Endothelial cell of umbilical vein (primary cell): Measurements from ENCODE around the gene DHRS12. TPM values are rescaled to one million over a fixed set of nuclear protein-coding genes. Genes with fewer than 3 reads are reported as not detected.

ENCODE experiments used
- BruUV-seq: library from RNA; stranded (reverse); fragments of 400-500 nt; replicated peaks from 2 replicates; lab custom pipeline; 2021; lab: Mats Ljungman, UMichigan
- CTCF ChIA-PET: fragments of 300-600, 350-600 bp; sonication (Branson Sonifier 250); formaldehyde crosslinking; loops from one replicate; lab custom pipeline; 2021; ENCODE audit warnings: antibody characterized with exemption, inconsistent platforms; lab: Charles Lee
- POLR2A ChIA-PET: fragments of 300-600, 350-600 bp; sonication (Branson Sonifier 250); formaldehyde crosslinking; loops from one replicate; lab custom pipeline; 2021; ENCODE audit warnings: antibody characterized with exemption, inconsistent platforms; lab: Charles Lee
- DNase-seq: peaks from one replicate; pipeline ENCODE4 v3.0.0-alpha.2; 2011; ENCODE audit warnings: low read depth, low spot score
- FAIRE-seq: peaks from 2 replicates; lab custom pipeline; 2011; peaks lifted over from hg19 to GRCh38; lab: Jason Lieb, UNC
- H2AFZ ChIP-seq: 2 replicates; pipeline ENCODE4 v1.6.0; 2012; ENCODE audit warnings: low read depth, low read length, control low read depth, inconsistent platforms
- H3K27ac ChIP-seq: 2 replicates; pipeline ENCODE4 v1.5.1; 2011; ENCODE audit warnings: low read depth, mild to moderate bottlenecking, control low read depth, low read length, moderate library complexity; ENCODE audit not compliant: insufficient read depth
- H3K27me3 ChIP-seq, 2 experiments: 2 replicates each; pipeline versions ENCODE4 v1.6.0 to v1.6.1; 2011; ENCODE audit warnings: low read length in 2 of 2, mixed read lengths in 1 of 2; ENCODE audit not compliant: control insufficient read depth in 2 of 2, insufficient read depth in 2 of 2
- H3K36me3 ChIP-seq, 2 experiments: 2 replicates in 1 of 2; 3 replicates in 1 of 2; pipeline ENCODE4 v1.5.1; 2011; ENCODE audit warnings: low read length in 2 of 2, mild to moderate bottlenecking in 1 of 2, moderate library complexity in 1 of 2; ENCODE audit not compliant: control insufficient read depth in 2 of 2, insufficient read depth in 2 of 2; ENCODE audit errors: extremely low read depth in 1 of 2
- H3K4me1 ChIP-seq: 3 replicates; pipeline ENCODE4 v1.5.1; 2011; ENCODE audit warnings: mild to moderate bottlenecking, low read length; ENCODE audit not compliant: control insufficient read depth, insufficient read depth; ENCODE audit errors: extremely low read depth
- H3K4me2 ChIP-seq: 2 replicates; pipeline ENCODE4 v1.6.1; 2011; ENCODE audit warnings: low read length, control low read depth, mixed read lengths; ENCODE audit not compliant: insufficient read depth
- H3K4me3 ChIP-seq, 3 experiments: fragments of 200-600 bp in 1 of 3; sonication (generic), shearing (Covaris generic) in 1 of 3; replicated peaks in 1 of 3; 2 replicates each; pipeline ENCODE4 v1.5.1; 2011 to 2016; ENCODE audit warnings: control low read depth in 3 of 3, low read length in 3 of 3, mild to moderate bottlenecking in 2 of 3, inconsistent platforms in 1 of 3, low read depth in 1 of 3, moderate library complexity in 1 of 3; ENCODE audit not compliant: insufficient read depth in 1 of 3
- H3K79me2 ChIP-seq: 2 replicates; pipeline ENCODE4 v1.6.0; 2012; ENCODE audit warnings: low read length, inconsistent platforms; ENCODE audit not compliant: control insufficient read depth, insufficient read depth
- H3K9ac ChIP-seq: replicated peaks from 2 replicates; pipeline ENCODE3; 2011; ENCODE audit warnings: low read length, control low read depth; ENCODE audit not compliant: insufficient read depth; ENCODE audit errors: extremely low read depth
- H3K9me1 ChIP-seq: replicated peaks from 3 replicates; pipeline ENCODE4 v1.6.0; 2011; ENCODE audit warnings: mild to moderate bottlenecking, low read length; ENCODE audit not compliant: control insufficient read depth, insufficient read depth; ENCODE audit errors: extremely low read depth
- H3K9me3 ChIP-seq: replicated peaks from 2 replicates; pipeline ENCODE4 v1.5.1; 2012; ENCODE audit warnings: low read length, inconsistent platforms; ENCODE audit not compliant: control insufficient read depth, insufficient read depth
- H4K20me1 ChIP-seq: replicated peaks from 2 replicates; pipeline ENCODE3; 2011; ENCODE audit warnings: mild to moderate bottlenecking, low read length; ENCODE audit not compliant: control insufficient read depth, insufficient read depth; ENCODE audit errors: extremely low read depth
- EZH2 ChIP-seq: IDR thresholded peaks from 2 replicates; pipeline ENCODE4 v1.6.1; 2012; ENCODE audit warnings: borderline replicate concordance, low read depth, mild to moderate bottlenecking, moderate library complexity, low read length, inconsistent platforms; ENCODE audit not compliant: severe bottlenecking
- FOS ChIP-seq: IDR thresholded peaks from 2 replicates; pipeline ENCODE4 v1.6.1; 2011; ENCODE audit warnings: mild to moderate bottlenecking, low read length, moderate library complexity, borderline replicate concordance; ENCODE audit not compliant: insufficient read depth
- GATA2 ChIP-seq: IDR thresholded peaks from 2 replicates; pipeline ENCODE4 v1.7.0; 2011; ENCODE audit warnings: low read depth, mild to moderate bottlenecking, moderate library complexity, mixed read lengths, low read length; ENCODE audit not compliant: insufficient read length, insufficient read depth
- JUN ChIP-seq: IDR thresholded peaks from 2 replicates; pipeline ENCODE4 v1.6.1; 2011; ENCODE audit warnings: borderline replicate concordance, low read depth; ENCODE audit not compliant: insufficient read length, insufficient read depth
- MYC ChIP-seq: IDR thresholded peaks from one replicate; pipeline ENCODE4 v1.6.1; 2011; ENCODE audit warnings: mild to moderate bottlenecking, low read depth, low read length
- POLR2A ChIP-seq: IDR thresholded peaks from 2 replicates; pipeline ENCODE4 v1.6.1; 2012; ENCODE audit warnings: low read depth, mild to moderate bottlenecking, control low read depth, low read length
- POLR2AphosphoS5 ChIP-seq: IDR thresholded peaks from 2 replicates; pipeline ENCODE4 v1.6.1; 2012; ENCODE audit warnings: low read depth, mild to moderate bottlenecking, control low read depth, low read length, moderate library complexity; ENCODE audit not compliant: insufficient read depth
- dilution Hi-C: fragments of 300-500 bp; cut with MboI; formaldehyde crosslinking; loops from one replicate; pipeline ENCODE4 v1.15.0; 2019; ENCODE audit warnings: low sequenced_read_pairs; ENCODE audit not compliant: extremely low pct_ligation_motif_present
- intact Hi-C: fragments of 100-400 bp; cut with micrococcal nuclease; formaldehyde crosslinking; loops from one replicate; pipeline ENCODE4 v1.10.0; 2022
- polyA plus RNA-seq, 4 experiments: library from polyadenylated mRNA; depleted of rRNA in 3 of 4; stranded (reverse) in 3 of 4; unstranded in 1 of 4; fragments of >200 nt; gene quantifications; 2 replicates each; pipeline versions ENCODE4 v1.2.1 to v1.2.3, GENCODE V29; 2011 to 2012; ENCODE audit warnings: missing spikeins in 1 of 4
- total RNA-seq: library from RNA; stranded (reverse); gene quantifications from 2 replicates; pipeline ENCODE4 v1.2.3, GENCODE V29; 2021
- TF ChIP-seq, protein P1 (sequence below): IDR thresholded peaks from 2 replicates; pipeline ENCODE4 v1.6.1; 2011; ENCODE audit not compliant: insufficient read depth, insufficient read length
- TF ChIP-seq, protein P2 (sequence below), 2 donors: IDR thresholded peaks; 1 replicate in 1 of 2; 2 replicates in 1 of 2; pipeline ENCODE4 v1.5.1; 2011; ENCODE audit warnings: low read length in 2 of 2, mild to moderate bottlenecking in 2 of 2, moderate library complexity in 2 of 2, control low read depth in 1 of 2, inconsistent platforms in 1 of 2, low read depth in 1 of 2; ENCODE audit not compliant: insufficient read depth in 1 of 2; ENCODE audit errors: extremely low read depth in 1 of 2

The DHRS12 gene
- total and polyA plus RNA-seq, 2 donors (not counting 3 experiments of a cell fraction or from before 2014, with no cell fraction given): 8.9 to 9.1 TPM

DNA sequence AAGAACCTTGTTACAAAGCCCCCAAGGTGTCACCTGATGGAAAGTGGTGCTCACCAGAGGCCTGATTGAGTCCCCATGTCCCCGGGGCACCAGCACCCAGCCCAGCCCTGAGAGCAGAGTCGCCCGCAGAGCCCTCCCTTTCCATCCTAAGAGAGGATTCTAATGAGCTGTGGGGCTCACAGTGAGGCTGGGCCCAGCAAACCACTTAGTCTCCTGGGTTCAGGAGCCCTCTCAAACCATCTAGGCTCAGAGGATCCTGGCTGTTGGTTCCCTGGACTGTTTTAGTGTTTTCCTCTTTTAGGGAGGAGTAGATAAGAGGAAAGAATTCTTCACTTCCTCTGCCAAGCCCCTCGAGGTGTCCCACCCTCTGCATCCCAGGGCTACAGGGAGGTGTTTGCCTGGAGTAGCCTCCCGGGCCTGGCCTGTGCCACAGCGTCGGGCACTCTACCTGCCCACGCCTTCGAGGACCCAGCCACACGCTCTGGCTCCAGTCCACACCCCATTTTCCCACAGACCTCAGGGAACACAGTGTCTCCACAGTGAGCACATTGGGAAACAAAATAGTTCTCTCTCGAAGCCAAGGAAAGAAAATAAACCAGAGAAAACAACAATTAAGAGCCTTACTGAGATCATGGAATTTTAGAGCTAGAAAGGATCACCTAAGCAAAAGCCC lies 34.4 kb downstream of the DHRS12 start:
- Histone ChIP-seq H3K27me3 (peaks cover 0 to 2% of the 10 kb centered on the region in 2 experiments), H3K9me3 (no peaks in the 10 kb centered on the region), H3K36me3 (no peaks in the 10 kb centered on the region), H2AFZ (no peak overlapping the region), H3K4me2 (no peak overlapping the region), H3K4me1 (peaks cover 4% of the 10 kb centered on the region), H4K20me1 (no peaks in the 10 kb centered on the region), H3K9me1 (no peaks in the 10 kb centered on the region), H3K27ac (no peak overlapping the region), H3K4me3 (no peak overlapping the region), H3K9ac (no peak overlapping the region), H3K79me2 (no peaks in the 10 kb centered on the region)
- DNase-seq: no peak
- intact Hi-C loops (loop anchor here (10.0 kb wide), 1 partner anchor 185 kb away; the partner anchor contains the start of gene WDFY2), dilution Hi-C loops (no loop called here)
- CTCF ChIA-PET: no interaction called here
- POLR2A ChIA-PET: no interaction called here
- FAIRE-seq: no peak
- BruUV-seq: no TSS peak
- TF ChIP-seq GATA2 (no peak), EZH2 (no peak), POLR2A (no peak), POLR2AphosphoS5 (no peak), JUN (no peak), FOS (no peak), MYC (no peak)
- TF ChIP-seq, protein P1, sequence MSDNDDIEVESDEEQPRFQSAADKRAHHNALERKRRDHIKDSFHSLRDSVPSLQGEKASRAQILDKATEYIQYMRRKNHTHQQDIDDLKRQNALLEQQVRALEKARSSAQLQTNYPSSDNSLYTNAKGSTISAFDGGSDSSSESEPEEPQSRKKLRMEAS: no peak
- TF ChIP-seq, protein P2, sequence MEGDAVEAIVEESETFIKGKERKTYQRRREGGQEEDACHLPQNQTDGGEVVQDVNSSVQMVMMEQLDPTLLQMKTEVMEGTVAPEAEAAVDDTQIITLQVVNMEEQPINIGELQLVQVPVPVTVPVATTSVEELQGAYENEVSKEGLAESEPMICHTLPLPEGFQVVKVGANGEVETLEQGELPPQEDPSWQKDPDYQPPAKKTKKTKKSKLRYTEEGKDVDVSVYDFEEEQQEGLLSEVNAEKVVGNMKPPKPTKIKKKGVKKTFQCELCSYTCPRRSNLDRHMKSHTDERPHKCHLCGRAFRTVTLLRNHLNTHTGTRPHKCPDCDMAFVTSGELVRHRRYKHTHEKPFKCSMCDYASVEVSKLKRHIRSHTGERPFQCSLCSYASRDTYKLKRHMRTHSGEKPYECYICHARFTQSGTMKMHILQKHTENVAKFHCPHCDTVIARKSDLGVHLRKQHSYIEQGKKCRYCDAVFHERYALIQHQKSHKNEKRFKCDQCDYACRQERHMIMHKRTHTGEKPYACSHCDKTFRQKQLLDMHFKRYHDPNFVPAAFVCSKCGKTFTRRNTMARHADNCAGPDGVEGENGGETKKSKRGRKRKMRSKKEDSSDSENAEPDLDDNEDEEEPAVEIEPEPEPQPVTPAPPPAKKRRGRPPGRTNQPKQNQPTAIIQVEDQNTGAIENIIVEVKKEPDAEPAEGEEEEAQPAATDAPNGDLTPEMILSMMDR (IDR thresholded peaks at IDR 0.05; ENCODE audit: extremely low read depth in 1 of 2, insufficient read depth in 1 of 2, low read depth in 1 of 2, low read length in 2 of 2): no peak
